ENCODE data around the gene CAMK1.

DNA sequence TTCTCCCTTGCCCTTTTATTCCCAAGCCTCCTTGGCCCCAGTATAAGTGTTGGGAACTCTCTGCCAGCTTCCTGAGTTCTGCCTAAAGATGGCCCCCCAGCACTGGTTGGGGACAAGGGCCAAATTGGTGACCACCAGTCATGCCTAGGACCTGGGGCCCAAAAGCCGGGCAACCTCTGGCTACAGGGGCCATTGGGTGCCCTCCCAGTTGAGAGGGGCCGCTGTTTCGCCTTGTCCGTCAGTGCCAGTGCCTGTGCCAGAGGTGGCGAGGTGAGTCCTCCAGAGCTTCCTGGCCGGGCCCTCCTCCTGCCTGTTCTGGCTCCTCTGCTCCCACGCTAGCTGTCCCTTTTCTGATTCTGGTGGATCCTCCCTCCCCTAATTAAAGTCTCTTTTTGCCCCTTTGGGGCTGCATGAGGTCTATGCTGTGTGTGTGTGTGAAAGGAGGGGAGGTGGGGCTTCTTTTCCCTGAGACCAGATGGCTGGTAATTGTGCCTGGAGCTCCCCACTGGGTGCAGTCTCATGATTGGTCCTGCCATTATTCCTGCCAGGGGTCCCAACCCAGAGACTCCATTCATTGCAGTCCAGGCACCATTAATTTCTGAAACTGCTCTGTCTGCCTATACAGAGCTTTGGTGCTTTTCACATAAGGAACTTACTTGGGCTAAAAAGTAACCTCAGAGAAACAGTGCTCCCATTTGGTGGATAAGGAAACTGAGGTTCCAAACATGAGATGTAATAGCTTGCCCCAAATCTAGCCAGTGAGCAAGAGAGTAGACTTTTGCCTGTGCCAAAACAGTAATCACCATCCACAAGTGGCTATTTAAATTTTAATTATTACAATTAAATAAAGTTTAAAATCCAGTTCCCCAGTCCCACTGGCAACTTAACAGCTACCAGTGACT is 37.2 kb upstream of the CAMK1 start:
- TF ChIP-seq, protein P1, sequence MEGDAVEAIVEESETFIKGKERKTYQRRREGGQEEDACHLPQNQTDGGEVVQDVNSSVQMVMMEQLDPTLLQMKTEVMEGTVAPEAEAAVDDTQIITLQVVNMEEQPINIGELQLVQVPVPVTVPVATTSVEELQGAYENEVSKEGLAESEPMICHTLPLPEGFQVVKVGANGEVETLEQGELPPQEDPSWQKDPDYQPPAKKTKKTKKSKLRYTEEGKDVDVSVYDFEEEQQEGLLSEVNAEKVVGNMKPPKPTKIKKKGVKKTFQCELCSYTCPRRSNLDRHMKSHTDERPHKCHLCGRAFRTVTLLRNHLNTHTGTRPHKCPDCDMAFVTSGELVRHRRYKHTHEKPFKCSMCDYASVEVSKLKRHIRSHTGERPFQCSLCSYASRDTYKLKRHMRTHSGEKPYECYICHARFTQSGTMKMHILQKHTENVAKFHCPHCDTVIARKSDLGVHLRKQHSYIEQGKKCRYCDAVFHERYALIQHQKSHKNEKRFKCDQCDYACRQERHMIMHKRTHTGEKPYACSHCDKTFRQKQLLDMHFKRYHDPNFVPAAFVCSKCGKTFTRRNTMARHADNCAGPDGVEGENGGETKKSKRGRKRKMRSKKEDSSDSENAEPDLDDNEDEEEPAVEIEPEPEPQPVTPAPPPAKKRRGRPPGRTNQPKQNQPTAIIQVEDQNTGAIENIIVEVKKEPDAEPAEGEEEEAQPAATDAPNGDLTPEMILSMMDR (IDR thresholded peaks at IDR 0.05; ENCODE audit: insufficient read depth, low read depth, low read length): no peak
- no peak for TF ChIP-seq EZH2 (IDR thresholded peaks at IDR 0.05; ENCODE audit: insufficient read depth, low read length)

Data from astrocyte (in vitro differentiated cells and primary cell).